Fibroblast of the aortic adventitia (primary cell): ENCODE measurements around the gene TEX29. TPM values are rescaled to one million over a fixed set of nuclear protein-coding genes. Genes with fewer than 3 reads are reported as not detected.

Experiments used
- DNase-seq: peaks from one replicate; pipeline ENCODE4 v3.0.0-alpha.2; 2010; ENCODE audit warnings: low read depth
- H3K4me3 ChIP-seq: 2 replicates; pipeline ENCODE4 v1.5.1; 2011; ENCODE audit warnings: low read depth, mild to moderate bottlenecking, control low read depth, low read length, moderate library complexity
- total RNA-seq: library from RNA; depleted of rRNA; stranded (reverse); fragments of >200 nt; gene quantifications from 2 replicates; pipeline ENCODE4 v1.2.3, GENCODE V29; 2012; ENCODE audit warnings: low replicate concordance
- TF ChIP-seq, protein P1 (sequence below): IDR thresholded peaks from 2 replicates; pipeline ENCODE4 v1.5.1; 2011; ENCODE audit warnings: mild to moderate bottlenecking, low read length, control low read depth, inconsistent platforms; ENCODE audit not compliant: insufficient read depth

The TEX29 gene
- total RNA-seq, 1 donor, result not detected

DNA sequence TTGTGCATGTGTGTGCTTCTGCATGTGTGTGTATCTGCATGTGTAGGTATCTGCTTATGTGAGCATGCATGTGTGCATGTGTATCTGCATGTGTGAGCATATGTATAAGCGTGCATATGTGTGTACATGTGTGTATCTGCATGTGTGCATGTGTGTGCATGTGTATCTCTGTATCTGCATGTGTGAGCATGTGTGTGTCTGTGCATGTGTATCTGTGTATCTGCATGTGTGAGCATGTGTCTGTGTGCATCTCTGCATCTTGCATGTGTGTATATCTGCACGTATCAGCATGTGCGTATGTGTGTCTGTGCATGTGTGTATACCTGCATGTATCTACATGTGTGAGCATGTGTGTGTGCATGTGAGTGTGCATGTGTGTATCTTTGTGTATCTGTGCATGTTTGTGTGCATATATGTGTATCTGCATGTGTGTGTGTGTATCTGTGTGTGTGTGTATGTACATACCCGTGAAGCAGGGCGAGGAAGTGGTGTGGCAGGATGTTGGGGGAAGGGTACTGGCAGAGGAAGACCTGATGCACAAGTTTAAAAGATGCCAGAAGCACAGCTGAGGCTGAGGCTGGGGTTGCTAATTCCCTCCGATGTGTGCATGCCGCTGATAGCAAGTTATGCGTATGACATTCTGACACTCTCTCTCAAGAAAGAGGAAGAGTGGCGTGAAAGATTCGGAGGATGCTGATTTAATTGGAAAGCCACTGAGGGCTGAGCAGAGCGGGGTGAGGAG is 64.2 kb downstream of the TEX29 start:
- TF ChIP-seq, protein P1, sequence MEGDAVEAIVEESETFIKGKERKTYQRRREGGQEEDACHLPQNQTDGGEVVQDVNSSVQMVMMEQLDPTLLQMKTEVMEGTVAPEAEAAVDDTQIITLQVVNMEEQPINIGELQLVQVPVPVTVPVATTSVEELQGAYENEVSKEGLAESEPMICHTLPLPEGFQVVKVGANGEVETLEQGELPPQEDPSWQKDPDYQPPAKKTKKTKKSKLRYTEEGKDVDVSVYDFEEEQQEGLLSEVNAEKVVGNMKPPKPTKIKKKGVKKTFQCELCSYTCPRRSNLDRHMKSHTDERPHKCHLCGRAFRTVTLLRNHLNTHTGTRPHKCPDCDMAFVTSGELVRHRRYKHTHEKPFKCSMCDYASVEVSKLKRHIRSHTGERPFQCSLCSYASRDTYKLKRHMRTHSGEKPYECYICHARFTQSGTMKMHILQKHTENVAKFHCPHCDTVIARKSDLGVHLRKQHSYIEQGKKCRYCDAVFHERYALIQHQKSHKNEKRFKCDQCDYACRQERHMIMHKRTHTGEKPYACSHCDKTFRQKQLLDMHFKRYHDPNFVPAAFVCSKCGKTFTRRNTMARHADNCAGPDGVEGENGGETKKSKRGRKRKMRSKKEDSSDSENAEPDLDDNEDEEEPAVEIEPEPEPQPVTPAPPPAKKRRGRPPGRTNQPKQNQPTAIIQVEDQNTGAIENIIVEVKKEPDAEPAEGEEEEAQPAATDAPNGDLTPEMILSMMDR, result no peak
- no peak overlapping the region for H3K4me3 ChIP-seq
- DNase-seq, result no peak

DNA sequence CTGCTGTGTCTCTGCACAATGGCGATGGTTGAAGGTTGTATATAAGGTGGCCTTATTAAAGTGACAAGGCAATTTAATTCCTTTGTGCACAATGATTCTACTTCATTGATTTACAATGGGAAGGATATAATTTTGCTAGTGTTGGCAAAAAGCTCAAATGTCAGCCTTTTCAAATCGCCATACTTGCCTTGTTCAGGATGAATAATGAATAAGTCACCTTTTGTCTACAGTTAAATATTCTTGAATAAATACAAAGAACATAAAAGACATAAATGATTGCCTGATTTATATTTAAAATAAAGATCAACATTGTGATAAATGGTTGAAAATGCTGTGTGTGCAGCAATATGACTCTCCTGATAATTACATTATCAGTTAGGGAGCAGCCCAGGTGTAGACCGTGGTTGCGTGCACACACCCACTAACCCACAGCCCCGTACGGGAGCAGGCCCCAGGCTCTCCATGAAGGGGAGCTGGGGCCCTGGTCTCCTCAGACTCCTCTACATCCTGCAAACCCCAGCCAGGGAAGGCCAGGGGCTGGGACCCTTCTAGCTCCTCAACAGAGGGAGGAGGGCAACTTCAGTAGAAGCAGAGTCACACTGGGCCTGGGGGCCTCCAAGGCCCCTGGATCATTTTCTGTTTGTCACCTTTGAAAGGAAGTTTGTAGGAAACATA is 64.9 kb downstream of the TEX29 start:
- DNase-seq, result no peak
- TF ChIP-seq, protein P1, result no peak
- H3K4me3 ChIP-seq, result no peak overlapping the region

- TF ChIP-seq, protein P1, result no peak
- DNase-seq, result no peak
Measured at GRCh38 chr13:111387026-111387871, 66.8 kb downstream of the TEX29 start.

GRCh38 chr13:111387945-111388600 is 67.6 kb downstream of the TEX29 start:
- TF ChIP-seq, protein P1, result no peak
- H3K4me3 ChIP-seq, result no peak overlapping the region
- no peak for DNase-seq

More at GRCh38 chr13:111387026-111387871, 66.8 kb downstream of the TEX29 start:
- H3K4me3 ChIP-seq, result no peak overlapping the region

- no peak for DNase-seq
- TF ChIP-seq, protein P1, result no peak
- H3K4me3 ChIP-seq, result no peak overlapping the region
Measured at GRCh38 chr13:111388851-111389500, 68.5 kb downstream of the TEX29 start.
